ENCODE results near the gene CDCA4. TPM values are rescaled to one million over a fixed set of nuclear protein-coding genes. Genes with fewer than 3 reads are reported as not detected.

CDCA4 gene
- total RNA-seq, 1 experiment from 2014 or later, result 32.4 TPM

- Mint-ChIP-seq H3K4me1 (ENCODE audit: low read depth, unreplicated experiment) (no peaks in the 10 kb centered on the region), H3K9me3 (ENCODE audit: low read depth, unreplicated experiment) (peaks cover 2% of the 10 kb centered on the region), H3K36me3 (ENCODE audit: insufficient read depth, unreplicated experiment) (peaks cover 57% of the 10 kb centered on the region), H3K27ac (ENCODE audit: unreplicated experiment) (peak overlapping the region; percentile 21), H3K4me3 (ENCODE audit: low read depth, unreplicated experiment) (no peak overlapping the region), H3K27me3 (ENCODE audit: unreplicated experiment) (no peaks in the 10 kb centered on the region)
- no peak for DNase-seq
- intact Hi-C loops (cut with micrococcal nuclease; ENCODE audit: unreplicated experiment), result no loop called here
- BruUV-seq (replicated peaks), result no TSS peak
- TF ChIP-seq CTCF (IDR thresholded peaks at IDR 0.05; ENCODE audit: unreplicated experiment), result no peak
- CTCF ChIA-PET, result interaction anchor here (0.6 to 1.6 kb wide), 2 partner anchors 21 to 93 kb away, joined by 3 read pairs; no protein-coding TSS in a partner anchor
These were observed 26.9 kb downstream of the CDCA4 start for GRCh38 chr14:104993808-104994591.

- intact Hi-C loops (cut with micrococcal nuclease; ENCODE audit: unreplicated experiment), result no loop called here
- H3K36me3 Mint-ChIP-seq (ENCODE audit: insufficient read depth, unreplicated experiment), result peaks cover 57% of the 10 kb centered on the region
- peak overlapping the region; percentile 49 for H3K27ac Mint-ChIP-seq (ENCODE audit: unreplicated experiment)
- no peak for TF ChIP-seq CTCF (IDR thresholded peaks at IDR 0.05; ENCODE audit: unreplicated experiment)
- no peaks in the 10 kb centered on the region for H3K4me1 Mint-ChIP-seq (ENCODE audit: low read depth, unreplicated experiment)
- no peaks in the 10 kb centered on the region for H3K27me3 Mint-ChIP-seq (ENCODE audit: unreplicated experiment)
- no peak for DNase-seq
- no peak overlapping the region for H3K4me3 Mint-ChIP-seq (ENCODE audit: low read depth, unreplicated experiment)
- no TSS peak for BruUV-seq (replicated peaks)
- H3K9me3 Mint-ChIP-seq (ENCODE audit: low read depth, unreplicated experiment), result peaks cover 2% of the 10 kb centered on the region
- CTCF ChIA-PET, result interaction anchor here (1.6 kb wide), 1 partner anchor 93 kb away, joined by 3 read pairs; no protein-coding TSS in a partner anchor
These were observed 27.6 kb downstream of the CDCA4 start for GRCh38 chr14:104993306-104993705.

- intact Hi-C loops (cut with micrococcal nuclease; ENCODE audit: unreplicated experiment), result no loop called here
- peak overlapping the region; percentile 49 for H3K27ac Mint-ChIP-seq (ENCODE audit: unreplicated experiment)
- peaks cover under 1% of the 10 kb centered on the region for H3K4me1 Mint-ChIP-seq (ENCODE audit: low read depth, unreplicated experiment)
- peaks cover 54% of the 10 kb centered on the region for H3K36me3 Mint-ChIP-seq (ENCODE audit: insufficient read depth, unreplicated experiment)
- peaks cover 2% of the 10 kb centered on the region for H3K9me3 Mint-ChIP-seq (ENCODE audit: low read depth, unreplicated experiment)
- BruUV-seq (replicated peaks), result no TSS peak
- TF ChIP-seq CTCF (IDR thresholded peaks at IDR 0.05; ENCODE audit: unreplicated experiment), result no peak
- DNase-seq, result no peak
- CTCF ChIA-PET, result no interaction called here
- no peaks in the 10 kb centered on the region for H3K27me3 Mint-ChIP-seq (ENCODE audit: unreplicated experiment)
- H3K4me3 Mint-ChIP-seq (ENCODE audit: low read depth, unreplicated experiment), result no peak overlapping the region
These were observed 28.4 kb downstream of the CDCA4 start for GRCh38 chr14:104992501-104992900.

DNA sequence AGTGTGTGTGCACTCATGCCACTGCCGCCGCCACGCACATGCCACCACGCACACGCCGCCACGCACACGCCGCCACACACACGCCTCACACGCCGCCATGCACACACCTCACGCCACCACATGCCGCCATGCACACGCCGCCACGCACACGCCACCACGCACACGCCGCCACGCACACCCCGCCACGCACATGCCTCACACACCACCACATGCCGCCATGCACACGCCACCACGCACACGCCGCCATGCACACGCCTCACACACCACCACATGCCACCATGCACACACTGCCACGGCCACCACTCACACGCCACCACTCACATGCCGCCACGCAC, 29.0 kb downstream of the CDCA4 start:
- Mint-ChIP-seq H3K36me3 (ENCODE audit: insufficient read depth, unreplicated experiment) (peaks cover 48% of the 10 kb centered on the region), H3K27ac (ENCODE audit: unreplicated experiment) (peak overlapping the region; percentile 49), H3K27me3 (ENCODE audit: unreplicated experiment) (no peaks in the 10 kb centered on the region), H3K4me3 (ENCODE audit: low read depth, unreplicated experiment) (no peak overlapping the region), H3K4me1 (ENCODE audit: low read depth, unreplicated experiment) (peaks cover 7% of the 10 kb centered on the region), H3K9me3 (ENCODE audit: low read depth, unreplicated experiment) (peaks cover 2% of the 10 kb centered on the region)
- no TSS peak for BruUV-seq (replicated peaks)
- DNase-seq, result no peak
- CTCF ChIA-PET, result no interaction called here
- no peak for TF ChIP-seq CTCF (IDR thresholded peaks at IDR 0.05; ENCODE audit: unreplicated experiment)
- intact Hi-C loops (cut with micrococcal nuclease; ENCODE audit: unreplicated experiment), result no loop called here
